Measurements from ENCODE around the gene TBC1D26.
"Not testable (repeated sequence)": the region's sequence is repeated elsewhere in the genome, so short reads cannot be mapped to it uniquely, and the experiment has no call there.

The TBC1D26 gene

DNA sequence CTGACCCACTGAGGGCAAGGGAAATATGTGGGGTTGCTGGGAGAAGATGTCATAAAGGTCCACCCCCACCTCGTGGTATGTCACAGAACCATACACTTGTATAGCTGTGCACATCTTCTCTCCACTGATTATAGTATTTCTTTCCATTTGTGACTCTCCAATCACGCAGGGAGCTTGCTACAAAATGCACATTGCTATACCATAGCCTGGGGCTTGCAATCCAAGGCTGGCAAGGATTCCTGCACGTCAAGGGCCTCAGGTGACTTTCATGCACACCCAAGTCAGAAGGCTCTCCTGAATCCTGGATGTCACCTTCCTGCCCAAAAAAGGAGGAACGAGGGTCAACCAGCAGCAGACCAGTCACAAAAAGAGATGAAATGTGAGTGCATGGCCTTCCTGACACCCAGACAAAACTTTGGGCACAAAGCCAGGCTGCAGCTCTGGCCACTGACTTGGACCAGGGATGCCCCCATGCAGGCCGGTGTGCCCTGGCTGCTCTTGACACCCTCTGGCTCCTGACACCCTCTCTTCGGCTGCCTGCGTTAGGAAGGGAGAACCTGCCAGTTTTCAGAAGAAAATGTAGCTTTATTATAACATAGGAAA lies 12.1 kb downstream of the TBC1D26 start:
- DNase-seq = no peak

- no peak for DNase-seq
Measured at GRCh38 chr17:15744885-15745284, 12.8 kb downstream of the TBC1D26 start.

- DNase-seq = not testable (repeated sequence)
Measured at GRCh38 chr17:15749403-15749802, 17.3 kb downstream of the TBC1D26 start.

- not testable (repeated sequence) for DNase-seq
Measured at GRCh38 chr17:15768865-15769533, 36.9 kb downstream of the TBC1D26 start.

DNA sequence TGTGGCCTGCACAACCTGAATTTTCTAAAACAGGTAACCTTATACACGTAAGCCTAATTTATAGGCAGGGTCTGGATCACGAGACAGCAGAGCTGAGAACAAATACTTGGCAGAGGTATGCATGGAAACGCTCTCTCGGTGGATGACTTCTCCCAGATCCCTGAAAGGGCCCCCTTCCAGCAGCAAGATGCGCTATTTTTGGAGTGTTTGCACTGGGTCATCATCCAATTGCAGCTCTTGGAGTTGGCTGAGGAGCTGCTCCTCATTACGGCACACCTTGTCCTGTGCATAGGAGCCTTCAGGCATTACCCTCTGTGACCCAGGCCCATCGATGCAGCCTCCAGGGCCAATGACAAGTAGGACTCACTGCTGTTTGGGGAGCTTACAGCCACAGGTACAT lies 38.6 kb downstream of the TBC1D26 start:
- DNase-seq = not testable (repeated sequence)

- no peak for DNase-seq
Measured at GRCh38 chr17:15776871-15777270, 44.8 kb downstream of the TBC1D26 start.

DNA sequence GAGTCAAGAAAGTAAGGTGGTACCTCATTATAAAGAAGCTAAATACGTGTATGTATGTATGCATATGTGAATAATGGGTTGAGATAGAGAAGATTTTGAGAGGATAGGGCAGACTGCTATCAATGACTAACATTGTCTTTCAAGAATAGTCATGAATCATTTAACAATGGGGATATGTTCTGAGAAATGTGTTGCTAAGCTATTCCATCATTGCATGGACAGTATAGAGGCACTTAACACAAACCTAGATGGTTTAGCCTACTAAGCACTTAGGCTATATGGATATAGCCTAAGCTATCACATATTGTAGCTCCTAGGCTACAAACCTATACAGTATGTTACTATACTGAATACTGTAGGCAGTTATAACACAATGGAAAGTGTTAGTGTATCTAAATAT lies 45.2 kb downstream of the TBC1D26 start:
- DNase-seq = no peak

GRCh38 chr17:15777717-15778116 lies 45.6 kb downstream of the TBC1D26 start:
- DNase-seq = no peak

DNA sequence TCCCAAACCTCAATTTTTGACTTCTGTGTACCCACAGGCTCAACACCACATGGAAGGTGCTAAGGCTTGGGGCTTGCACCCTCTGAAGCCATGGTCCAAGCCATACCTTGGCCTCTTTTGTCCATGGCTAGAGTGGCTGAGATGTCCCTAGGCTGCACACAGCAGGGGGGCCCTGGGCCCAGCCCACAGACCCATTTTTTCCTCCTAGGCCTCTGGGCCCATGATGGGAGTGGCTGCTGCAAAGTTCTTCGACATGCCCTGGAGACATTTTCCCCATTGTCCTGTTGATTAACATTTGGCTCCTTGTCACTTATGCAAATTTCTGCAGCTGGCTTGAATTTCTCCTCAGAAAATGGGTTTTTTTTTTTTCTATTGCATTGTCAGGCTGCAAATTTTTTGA lies 47.0 kb downstream of the TBC1D26 start:
- no peak for DNase-seq

DNA sequence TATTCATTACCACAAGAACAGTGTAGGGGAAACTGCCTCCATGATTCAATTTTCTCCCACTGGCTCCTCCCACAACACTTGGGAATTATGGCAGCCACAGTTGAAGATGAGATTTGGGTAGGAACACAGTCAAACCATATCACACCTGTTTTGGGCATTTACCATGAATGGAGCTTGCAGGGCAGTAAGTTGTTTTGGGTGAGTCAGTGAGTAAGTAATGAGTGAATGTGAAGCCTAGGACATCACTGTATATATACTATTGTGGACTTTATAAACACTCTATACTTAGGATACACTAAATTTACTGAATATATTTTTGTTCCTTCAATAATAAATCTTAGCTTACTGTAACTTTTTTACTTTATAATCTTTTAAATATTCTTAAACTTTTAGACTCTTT lies 48.1 kb downstream of the TBC1D26 start:
- DNase-seq = no peak

DNA sequence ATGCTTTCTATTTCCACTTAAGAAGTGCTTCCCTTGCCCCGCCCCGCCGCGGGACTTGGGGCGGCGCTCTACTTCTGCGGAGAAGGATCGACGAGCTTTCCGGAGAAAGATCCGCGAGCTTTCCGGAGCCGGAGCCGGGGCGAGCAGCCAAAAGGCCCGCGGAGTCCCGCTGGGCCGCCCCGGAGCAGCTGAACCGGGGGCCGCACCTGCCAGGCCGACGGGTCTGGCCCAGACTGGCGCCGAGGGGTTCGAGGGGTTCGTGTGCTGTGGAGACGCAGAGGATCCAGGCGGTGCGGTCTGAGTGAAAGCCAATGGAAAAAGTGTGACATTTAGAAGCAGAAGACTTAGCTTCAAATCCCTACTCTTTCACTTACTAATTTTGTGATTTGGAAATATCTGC lies 50.8 kb downstream of the TBC1D26 start:
- no peak for DNase-seq

GRCh38 chr17:15783461-15783860 lies 51.4 kb downstream of the TBC1D26 start:
- no peak for DNase-seq

GRCh38 chr17:15784351-15784750 lies 52.3 kb downstream of the TBC1D26 start:
- not testable (repeated sequence) for DNase-seq

GRCh38 chr17:15787363-15788075 lies 55.4 kb downstream of the TBC1D26 start:
- not testable (repeated sequence) for DNase-seq

DNA sequence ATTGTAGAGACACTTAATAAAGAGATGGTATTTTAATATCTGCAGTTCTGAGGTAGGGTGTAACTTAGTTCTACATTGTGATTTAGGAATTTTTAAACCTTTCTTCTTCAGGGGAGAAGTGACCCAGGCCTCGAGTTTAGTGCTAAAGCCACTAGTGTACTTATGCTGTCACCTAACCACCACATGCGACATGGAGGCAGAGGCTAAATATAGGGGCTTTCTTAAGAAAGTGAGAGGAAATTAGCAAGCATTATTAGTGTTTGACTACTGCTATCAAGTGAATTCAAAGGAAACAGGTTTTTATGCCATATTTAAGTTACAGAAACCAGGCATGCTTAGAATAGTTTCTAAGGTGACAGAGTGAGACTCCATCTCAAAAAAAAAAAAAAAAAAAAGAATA lies 56.3 kb downstream of the TBC1D26 start:
- DNase-seq = not testable (repeated sequence)
